ENCODE results near the gene GTSE1.
"Not testable (repeated sequence)": the region's sequence is repeated elsewhere in the genome, so short reads cannot be mapped to it uniquely, and the experiment has no call there.

The GTSE1 gene

DNA sequence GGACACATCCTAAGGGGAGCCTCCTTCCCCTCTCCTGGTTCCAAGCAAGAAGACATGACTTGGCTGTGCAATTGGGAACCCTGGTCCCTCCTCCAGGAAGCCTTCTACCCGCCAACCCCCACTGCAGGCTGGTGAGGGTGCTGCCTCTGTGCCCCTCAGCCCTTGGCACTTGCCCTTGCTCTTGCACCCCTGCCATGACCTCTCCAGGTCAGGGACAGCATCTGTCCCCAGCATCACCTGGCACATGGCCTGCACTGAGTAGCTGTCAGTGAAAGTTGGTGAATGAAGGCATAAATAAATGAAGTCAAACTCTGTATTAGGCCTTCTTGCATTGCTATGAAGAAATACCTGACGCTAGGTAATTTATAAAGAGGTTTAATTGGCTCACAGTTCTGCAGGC lies 1.9 kb upstream of the GTSE1 start:
- DNase-seq: no peak

DNA sequence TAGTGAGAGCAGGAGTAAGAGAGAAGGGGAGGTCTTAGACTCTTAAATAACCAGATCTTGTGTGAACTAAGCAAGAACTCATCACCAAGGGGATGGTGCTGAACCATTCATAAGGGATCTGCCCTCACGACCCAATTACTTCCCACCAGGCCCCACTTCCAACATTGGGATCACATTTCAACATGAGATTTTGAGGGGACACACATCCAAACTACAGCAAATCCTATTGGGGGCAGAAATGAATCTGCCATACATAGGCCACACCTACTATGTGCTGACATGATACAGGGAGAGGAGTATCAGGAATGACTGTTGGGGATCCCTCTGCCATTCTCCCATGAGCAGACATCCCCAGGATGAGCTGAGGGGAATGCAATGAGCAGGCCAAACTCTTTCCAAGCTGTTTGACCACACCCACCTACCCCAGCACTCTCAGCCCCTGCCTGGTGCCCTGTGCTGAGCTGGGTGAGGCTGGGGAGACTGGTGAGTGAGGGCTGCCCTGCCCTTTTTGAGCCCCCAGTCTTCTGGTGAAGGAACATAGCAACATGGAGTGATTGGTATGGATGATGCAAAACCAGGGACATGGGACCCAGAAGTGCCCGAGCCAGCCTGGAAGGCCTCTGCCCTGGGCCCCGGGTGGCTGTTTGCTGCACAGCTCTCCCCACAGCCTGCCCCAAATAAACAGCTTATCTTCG lies 1.2 kb upstream of the GTSE1 start:
- DNase-seq: no peak

DNA sequence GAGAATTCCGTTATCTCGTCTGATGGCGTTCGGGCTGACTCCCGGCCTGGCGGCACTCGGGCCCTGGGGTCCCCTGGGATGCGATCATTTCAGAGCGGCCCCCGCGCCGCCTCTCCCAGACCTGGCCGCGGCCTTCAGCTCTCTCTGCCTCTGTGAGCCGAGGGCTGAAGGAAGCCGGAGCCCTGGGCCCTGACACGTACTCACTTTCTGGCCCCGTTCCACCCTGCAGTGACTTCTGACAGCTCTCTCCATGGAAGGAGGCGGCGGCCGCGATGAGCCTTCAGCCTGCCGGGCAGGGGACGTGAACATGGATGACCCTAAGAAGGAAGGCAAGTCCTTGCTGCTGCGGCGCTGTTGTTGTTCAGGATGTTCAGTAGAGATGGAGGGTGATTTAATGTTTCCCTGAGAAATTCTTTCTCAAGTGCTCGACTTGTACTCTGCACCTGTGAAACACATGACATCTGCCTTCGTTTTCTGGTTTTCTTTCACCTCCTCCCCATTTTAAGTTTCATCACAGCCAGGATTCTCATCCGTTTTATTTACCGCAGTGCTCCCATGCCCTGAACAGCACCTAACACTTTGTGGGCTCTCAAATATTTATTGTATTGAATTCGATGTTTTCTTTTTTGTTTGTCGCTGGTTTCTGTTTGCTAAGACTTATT lies 612 bp downstream of the GTSE1 start:
- DNase-seq: peak; percentile 72

DNA sequence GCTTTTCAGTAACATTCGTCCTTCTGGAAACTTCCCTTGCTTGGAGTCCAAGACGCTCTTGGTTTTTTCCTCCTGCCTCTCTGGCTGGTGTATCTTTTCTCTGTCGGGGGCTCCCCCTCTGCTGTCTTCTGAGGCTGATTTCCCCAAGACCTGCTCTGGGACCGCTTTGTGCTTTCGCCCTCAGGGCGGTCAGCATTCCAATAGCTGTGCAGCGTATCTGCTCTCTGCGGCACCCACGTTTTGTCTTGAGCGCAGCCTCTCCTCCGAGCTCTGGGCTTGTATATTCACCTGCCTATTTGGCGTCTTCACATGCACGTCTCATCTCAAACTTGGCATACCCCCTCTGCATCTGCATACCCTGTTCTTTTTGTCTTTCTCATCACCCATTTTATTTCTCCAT lies 2.4 kb downstream of the GTSE1 start:
- DNase-seq: no peak

DNA sequence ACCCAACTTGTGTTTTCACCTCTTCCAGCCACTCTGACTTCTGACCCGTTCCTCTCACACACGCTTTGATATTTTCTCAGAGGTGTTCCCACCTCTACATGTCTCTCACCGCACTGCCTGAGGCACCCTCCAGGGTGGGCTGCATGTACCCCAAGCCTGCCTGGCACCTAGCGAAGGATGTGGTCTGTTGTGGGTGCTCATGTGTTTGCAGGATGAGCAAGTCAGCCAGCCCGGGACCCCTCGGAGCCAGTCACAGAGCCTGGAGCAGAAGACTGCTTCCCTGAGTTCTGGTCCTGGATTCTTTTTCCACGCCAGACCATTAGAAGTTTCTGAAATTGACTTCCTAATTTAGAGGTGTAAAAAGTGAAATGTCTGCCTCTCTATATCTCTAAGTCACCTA lies 3.8 kb downstream of the GTSE1 start:
- DNase-seq: no peak

DNA sequence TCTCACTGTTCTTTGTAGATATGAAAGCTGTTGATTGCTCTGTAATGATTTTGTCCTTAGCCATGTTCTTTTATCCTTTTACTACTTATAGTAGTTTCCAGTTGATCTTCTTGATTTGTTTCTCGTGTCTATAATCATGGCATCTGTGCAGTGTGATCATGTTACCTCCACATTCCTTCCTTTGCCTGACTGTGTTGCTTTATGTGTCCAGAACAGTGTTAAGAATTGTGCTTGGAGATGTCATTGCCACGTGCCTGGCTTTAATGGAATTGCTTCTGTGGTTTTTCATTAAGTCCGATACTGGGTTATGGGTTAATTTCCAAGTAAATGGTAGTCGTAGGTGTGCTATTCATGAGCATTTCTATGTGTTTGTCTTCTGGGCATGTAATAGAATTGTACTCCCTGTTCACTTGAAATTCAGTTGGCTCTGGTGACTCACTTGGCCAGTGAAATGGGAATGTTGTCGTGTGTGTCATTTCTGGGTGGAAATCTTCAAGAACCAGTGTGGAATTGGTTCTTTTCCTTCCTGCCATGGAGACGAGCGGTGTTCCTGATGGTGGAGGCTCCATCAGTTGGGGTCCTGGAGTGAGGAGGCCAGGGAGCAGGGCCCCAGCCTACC lies 6.8 kb downstream of the GTSE1 start:
- peak; percentile 40 for DNase-seq

DNA sequence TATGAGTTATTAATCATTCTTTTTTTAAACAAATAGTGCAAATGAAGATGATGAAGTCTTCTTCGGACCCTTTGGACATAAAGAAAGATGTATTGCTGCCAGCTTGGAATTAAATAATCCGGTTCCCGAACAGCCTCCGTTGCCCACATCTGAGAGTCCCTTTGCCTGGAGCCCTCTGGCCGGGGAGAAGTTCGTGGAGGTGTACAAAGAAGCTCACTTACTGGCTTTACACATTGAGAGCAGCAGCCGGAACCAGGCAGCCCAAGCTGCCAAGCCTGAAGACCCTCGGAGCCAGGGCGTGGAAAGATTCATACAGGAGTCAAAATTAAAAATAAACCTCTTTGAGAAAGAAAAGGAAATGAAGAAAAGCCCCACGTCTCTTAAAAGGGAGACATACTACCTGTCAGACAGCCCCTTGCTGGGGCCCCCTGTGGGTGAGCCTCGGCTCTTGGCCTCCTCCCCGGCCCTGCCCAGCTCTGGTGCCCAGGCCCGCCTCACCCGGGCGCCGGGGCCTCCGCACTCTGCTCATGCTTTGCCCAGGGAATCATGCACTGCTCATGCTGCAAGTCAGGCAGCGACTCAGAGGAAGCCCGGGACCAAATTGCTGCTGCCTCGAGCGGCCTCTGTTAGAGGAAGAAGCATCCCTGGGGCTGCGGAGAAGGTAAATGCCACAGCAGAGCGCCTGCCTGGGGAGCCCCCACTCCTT lies 11.8 kb downstream of the GTSE1 start:
- DNase-seq: no peak

DNA sequence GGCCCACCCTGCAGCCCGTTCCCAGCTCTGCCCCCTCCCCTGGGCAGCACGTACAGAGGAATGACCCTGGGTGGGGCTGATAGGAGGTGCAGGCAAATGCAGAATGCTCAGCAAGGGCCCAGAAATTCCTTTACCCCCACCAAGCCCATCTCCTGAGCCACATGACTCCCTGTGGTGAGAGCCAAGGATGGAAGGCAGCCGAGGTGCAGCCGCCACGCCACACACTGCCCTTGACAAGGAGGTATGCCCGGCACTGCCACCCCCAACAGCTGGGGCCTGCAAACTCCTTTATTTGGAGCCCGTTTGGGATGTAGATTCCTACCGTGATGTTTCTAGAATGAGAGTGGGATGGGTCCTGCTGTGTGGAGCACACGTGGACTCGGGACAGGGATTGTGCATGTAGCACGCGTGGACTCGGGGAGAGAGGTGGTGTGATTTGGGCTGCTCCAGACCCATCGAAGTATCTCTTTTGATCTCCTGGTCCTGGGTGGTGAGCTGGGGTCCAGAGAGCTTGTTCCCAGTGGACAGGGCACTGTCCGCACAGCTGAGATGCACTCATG lies 12.9 kb downstream of the GTSE1 start:
- no peak for DNase-seq

DNA sequence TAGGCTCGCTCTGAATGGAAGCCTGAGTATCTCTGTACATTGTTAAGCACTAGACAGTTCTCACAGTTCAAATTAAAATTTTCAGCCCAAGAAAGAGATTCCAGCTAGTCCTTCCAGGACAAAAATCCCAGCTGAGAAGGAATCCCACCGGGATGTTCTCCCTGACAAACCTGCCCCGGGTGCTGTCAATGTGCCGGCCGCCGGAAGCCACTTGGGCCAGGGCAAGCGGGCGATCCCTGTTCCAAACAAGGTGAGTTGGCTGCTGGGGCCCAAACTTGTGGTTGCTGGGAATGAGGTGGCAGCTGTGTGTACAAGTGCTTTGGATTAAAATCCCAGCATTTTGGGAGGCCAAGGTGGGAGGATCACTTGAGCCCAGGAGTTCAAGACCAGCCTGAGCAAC lies 15.4 kb downstream of the GTSE1 start:
- DNase-seq: no peak

DNA sequence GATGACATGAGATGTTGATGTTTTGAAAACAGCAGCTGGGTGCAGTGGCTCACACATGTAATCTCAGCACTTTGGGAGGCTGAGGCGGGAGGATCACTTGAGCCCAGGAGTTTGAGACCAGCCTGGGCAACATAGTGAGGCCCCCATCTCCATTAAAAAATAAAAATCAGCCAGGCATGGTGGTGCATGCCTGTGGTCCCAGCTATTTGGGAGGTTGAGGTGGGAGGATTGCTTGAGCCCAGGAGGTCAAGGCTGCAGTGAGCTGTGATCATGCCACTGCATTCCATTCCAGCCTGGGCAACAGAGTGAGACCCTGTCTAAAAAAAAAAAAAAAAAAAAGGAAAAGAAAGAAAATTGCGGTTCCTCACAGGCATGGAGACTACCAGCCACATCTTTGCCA lies 16.2 kb downstream of the GTSE1 start:
- not testable (repeated sequence) for DNase-seq

DNA sequence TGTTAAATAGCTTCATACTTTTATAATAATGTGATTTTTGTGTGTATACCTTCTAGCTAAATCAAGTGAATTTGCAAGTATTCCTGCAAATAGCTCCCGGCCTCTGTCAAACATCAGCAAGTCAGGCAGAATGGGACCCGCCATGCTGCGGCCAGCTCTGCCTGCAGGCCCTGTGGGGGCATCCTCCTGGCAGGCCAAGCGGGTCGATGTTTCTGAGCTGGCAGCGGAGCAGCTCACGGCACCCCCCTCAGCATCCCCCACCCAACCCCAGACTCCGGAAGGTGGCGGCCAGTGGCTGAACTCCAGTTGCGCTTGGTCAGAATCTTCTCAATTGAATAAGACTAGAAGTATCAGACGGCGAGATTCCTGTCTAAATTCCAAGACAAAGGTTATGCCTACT lies 19.3 kb downstream of the GTSE1 start:
- DNase-seq: no peak

DNA sequence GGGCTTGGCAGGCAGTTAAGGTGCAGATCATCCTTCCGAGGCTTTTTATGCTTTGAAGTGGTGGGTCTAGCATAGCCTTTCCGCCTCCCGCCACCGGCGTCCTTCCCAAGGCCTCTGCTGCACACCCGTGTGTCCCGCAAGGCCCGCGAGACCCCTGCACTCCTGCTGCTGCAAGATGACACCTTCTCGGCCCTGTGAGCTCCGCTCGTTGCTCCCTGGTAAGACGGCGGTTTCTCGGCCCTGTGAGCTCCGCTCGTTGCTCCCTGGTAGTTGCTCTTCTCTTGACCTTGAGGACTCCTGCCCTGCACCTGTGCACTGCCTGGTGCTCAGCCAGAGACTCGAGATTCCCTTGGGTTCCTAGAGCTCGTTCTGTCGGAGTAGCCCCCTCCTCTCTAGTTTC lies 21.0 kb downstream of the GTSE1 start:
- no peak for DNase-seq

DNA sequence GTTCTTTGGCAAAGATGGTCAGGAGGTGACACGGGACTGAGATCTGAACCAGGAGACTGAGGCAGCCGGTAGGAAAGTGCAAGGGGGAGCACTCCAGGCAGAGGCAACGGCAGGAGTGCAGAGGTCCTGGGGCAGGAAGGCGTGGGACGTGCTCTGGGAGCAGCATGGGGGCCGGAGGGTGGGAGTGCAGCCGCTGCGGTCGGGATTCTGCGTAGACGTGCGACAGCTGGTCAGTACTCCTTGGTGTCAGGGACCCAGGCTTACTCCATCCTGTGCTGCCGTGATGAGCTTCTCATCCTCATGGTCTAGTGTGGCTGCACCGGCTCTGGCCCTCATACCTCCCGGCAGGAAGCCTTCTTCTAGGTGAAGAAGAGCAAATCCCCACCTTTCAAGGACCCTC lies 21.9 kb downstream of the GTSE1 start:
- no peak for DNase-seq

DNA sequence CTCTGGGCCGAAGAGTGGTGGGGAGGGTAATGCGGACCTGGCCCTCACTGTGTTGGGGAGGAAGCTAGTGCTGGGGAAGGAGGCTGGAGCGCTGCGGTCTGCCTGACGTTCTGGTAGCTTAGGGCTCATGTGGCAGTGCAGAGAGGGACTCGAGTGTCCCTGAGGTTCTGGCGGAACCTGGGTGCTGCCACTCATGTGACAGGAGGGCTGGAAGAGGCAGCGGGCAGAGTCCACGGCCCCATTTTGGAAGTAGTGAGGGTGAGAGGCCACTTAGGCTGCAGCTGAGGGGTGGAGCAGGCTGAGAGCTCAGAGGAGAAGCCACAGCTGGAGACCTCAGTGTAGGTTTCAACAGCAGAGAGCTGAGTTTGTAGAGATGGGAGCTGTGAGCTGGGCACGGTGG lies 22.6 kb downstream of the GTSE1 start:
- no peak for DNase-seq

DNA sequence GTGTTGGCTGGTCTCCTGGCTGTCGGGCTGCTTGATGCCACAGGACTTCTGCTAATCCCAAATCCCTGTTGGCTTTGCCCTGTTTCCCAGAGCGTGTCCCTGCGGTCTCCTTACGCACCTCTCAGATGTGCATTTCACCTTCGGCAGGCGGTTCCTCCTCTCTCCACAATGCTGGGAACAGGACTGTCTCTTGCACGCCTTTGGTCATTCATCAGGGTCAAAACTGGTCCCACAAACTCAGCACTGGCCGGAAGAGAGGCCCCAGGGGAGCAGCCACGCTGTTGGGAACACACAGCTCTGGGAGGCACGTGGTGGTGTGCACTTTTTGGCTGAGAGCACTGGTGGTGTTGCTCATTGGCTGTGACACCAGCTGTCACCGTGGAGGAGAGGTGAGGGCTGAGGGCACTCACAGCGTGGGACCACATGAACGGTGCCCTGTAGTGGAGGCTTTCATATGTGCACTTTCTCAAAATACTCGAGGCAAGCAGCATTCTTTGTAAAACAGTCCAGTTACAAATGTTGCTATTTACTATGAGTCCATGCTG lies 23.6 kb downstream of the GTSE1 start:
- no peak for DNase-seq

DNA sequence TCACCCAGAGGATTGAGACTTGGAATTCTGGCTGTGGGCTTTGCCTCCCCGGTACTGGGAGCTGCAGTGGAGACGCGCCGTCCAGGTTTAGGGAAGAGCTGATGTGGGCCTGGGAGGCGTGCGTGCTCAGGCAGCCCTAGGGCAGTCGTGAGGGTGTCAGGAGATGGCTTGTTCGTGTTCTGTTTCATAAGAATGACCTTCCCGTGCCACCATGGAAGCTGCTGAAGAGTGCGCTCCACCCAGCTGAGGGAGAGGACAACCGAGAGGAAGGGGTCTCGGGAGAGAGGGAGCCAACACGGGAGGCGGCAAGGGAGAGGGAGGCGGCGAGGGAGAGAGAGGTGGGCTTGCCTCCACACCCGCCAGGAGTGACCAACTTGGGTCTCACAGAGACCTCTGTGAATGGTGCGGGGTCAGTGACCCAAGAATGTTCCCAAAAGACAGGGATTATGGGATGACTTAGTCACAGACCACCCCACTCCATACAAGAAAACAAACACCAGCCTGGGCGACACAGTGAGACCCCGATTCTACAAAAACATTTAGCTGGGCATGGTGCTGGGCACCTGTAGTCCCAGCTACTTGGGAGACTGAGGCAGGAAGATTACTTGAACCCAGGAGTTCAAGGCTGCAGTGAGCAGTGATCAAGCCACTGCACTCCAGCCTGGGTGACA lies 24.2 kb downstream of the GTSE1 start:
- no peak for DNase-seq

DNA sequence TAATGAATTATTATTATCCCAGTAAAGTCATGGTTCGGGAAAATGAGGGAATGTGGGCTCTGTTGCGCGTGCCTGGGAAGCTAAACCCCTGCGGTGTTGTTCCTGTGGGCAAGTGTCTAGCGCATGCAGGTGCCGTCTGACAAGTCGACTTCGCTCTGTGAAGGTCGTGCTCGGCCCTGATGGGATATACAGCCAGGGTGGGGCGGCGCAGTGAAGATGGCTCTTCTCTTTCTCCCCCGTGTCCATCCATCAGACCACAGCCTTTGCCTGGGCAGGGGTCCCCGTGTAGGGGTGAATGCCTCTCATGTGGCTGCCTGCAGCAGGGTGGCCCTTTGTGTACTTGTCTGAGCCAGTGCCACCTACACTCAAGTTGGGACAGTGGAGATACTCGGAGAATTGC lies 26.0 kb downstream of the GTSE1 start:
- DNase-seq: no peak

DNA sequence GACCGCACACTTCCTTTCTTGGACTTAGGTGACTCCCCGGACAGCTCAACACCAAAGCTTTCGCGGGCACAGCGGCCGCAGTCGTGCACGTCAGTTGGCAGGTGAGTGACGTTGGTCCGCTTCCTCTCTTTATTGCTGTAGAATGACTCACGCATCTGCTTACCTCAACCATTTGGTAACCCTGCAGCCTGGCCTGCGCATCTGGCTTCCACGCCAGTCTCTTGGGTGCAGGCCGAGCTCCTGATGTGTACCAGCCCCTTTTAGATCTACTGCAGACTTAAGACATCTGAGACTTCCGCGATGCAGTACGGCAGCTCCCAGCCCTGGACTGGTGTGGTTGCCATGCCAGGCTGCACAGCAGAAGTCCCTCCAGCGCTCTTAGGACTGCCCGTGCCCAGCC lies 26.5 kb downstream of the GTSE1 start:
- no peak for DNase-seq

DNA sequence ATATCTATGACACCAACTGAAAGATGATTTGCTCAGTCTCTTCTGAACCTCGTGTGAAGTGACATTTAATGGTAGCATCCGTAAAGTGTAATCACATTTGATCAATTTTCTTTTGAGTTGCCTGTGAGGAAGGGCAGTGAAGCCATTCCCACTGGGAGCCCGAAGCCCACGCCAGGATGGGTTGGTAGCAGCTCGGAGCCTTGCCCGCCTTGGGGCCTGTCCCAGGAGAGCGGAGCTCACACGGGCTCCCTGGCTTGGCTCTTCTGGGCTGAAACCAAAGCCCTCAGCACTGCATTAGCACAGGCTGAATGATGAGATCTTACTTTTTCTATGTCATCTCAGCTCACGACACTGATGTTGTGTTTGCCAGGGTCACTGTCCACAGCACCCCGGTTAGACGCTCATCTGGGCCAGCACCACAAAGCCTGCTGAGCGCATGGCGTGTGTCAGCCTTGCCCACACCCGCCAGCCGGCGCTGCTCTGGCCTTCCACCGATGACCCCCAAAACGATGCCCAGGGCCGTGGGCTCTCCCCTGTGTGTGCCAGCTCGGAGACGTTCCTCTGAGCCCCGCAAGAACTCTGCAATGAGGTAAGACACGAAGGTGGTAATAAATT lies 29.5 kb downstream of the GTSE1 start:
- no peak for DNase-seq

DNA sequence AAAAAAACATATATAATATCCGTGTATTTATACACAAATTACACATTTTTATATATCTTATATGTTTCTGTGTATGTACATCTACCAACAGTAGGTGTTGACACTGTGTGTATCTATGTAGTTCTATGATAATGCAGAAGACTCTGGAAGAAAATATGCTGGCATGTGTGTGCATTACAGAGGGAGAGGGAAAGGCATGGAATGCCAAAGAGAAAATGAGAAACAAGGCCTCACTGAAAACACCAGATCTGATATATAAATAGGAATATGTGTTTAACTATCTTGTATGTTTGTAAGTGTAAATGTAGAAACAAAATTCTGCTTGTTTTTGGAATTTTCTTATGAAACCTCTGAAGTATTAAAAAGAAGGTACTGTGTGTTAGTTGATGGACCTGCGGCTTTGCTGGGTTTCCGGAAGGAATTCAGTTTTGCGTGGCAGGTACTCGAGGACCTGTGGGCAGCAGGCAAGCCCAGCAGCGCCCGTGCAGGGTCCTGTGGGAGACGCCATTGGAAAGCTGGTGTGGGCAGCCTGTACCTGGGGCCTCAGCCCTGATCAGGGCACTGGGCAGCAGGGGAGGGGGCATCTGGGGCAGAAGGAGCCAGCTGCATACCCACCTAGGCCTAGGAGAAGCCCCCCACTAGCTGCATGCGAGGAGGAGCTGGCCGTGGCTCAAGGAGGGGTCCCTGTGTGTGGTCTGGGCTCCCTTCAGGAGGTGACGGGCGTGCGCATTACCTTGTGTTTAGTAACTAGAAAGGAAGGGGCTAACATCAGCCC lies 31.2 kb downstream of the GTSE1 start:
- no peak for DNase-seq

DNA sequence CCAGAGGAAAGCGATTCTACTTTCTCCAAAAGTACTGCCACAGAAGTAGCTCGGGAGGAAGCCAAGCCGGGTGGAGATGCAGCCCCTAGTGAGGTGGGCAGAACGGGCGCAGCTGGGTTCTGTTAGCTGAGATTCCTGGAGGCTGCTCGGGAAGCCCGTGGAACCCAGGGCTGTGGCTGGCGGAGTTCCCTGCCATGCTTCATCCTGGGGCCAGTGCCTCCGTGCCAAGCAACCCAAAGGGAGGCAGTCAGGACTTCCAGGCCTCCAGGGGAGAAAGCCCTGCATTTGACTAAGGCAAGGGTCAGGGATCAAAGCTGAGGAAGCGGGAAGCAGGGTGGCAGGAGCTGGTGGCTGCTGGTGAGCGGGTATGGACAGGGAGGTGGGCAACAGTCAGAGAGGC lies 32.1 kb downstream of the GTSE1 start:
- DNase-seq: no peak
